WI38 (cell line): ENCODE measurements around the gene HLA-F.

Experiments
- H3K4me3 ChIP-seq: 2 replicates; pipeline ENCODE4 v1.5.1; 2011; ENCODE audit warnings: low read depth, mild to moderate bottlenecking, control low read depth, low read length
- CTCF ChIP-seq: IDR thresholded peaks from 2 replicates; pipeline ENCODE4 v1.5.1; 2012; ENCODE audit warnings: low read depth, mild to moderate bottlenecking, control low read depth, low read length

Gene HLA-F

DNA sequence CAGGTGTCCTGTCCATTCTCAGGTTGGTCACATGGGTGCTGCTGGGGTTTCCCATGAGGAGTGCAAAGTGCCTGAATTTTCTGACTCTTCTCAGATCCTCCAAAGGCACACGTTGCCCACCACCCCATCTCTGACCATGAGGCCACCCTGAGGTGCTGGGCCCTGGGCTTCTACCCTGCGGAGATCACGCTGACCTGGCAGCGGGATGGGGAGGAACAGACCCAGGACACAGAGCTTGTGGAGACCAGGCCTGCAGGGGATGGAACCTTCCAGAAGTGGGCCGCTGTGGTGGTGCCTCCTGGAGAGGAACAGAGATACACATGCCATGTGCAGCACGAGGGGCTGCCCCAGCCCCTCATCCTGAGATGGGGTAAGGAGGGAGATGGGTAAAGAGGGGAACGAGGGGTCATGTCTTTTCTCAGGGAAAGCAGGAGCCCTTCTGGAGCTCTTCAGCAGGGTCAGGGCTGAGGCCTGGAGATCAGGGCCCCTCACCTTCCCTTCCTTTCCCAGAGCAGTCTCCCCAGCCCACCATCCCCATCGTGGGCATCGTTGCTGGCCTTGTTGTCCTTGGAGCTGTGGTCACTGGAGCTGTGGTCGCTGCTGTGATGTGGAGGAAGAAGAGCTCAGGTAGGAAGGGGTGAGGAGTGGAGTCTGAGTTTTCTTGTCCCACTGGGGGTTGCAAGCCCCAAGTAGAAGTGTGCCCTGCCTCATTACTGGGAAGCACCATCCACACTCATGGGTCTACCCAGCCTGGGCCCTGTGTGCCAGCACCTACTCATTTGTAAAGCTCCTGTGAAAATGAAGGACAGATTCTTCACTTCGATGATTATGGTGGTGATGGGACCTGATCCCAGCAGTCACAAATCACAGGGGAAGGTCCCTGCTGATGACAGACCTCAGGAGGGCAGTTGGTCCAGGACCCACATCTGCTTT lies 2.0 kb downstream of the HLA-F start:
- no peak for TF ChIP-seq CTCF

DNA sequence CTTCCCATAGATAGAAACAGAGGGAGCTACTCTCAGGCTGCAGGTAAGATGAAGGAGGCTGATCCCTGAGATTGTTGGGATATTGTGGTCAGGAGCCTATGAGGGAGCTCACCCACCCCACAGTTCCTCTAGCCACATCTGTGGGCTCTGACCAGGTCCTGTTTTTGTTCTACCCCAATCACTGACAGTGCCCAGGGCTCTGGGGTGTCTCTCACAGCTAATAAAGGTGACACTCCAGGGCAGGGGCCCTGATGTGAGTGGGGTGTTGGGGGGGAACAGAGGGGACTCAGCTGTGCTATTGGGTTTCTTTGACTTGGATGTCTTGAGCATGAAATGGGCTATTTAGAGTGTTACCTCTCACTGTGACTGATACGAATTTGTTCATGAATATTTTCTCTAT lies 2.8 kb downstream of the HLA-F start:
- no peak overlapping the region for H3K4me3 ChIP-seq
- no peak for TF ChIP-seq CTCF

More for the DNA sequence above, 2.0 kb downstream of the HLA-F start:
- H3K4me3 ChIP-seq, result no peak overlapping the region

DNA sequence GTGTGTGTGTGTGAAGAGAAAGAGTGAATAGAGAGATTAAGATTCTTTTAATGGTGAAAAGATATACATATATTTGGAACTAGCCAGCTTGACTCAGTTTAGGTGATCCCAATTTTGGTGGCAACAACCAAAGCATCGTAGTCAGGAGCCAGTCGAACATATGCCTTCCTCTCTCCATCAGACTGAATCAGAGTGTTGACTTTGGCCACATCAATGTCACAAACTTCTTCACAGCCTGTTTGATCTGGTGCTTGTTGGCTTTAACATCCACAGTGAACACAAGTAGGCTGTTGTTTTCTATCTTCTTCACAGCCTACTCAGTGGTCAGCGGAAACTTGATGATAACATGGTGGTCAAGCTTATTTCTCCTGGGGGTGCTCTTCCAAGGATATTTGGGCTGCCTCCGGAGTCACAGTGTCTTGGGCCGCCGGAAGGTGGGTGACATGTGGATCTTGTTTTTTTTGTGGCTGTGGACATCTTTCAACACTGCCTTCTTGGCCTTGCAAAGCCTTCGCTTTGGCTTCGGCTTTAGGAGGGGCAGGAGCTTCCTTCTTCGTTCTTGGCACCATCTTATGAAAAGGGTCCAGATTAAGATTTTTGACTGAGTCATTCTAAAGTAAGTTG lies 3.4 kb downstream of the HLA-F start:
- no peak for TF ChIP-seq CTCF
- no peak overlapping the region for H3K4me3 ChIP-seq

DNA sequence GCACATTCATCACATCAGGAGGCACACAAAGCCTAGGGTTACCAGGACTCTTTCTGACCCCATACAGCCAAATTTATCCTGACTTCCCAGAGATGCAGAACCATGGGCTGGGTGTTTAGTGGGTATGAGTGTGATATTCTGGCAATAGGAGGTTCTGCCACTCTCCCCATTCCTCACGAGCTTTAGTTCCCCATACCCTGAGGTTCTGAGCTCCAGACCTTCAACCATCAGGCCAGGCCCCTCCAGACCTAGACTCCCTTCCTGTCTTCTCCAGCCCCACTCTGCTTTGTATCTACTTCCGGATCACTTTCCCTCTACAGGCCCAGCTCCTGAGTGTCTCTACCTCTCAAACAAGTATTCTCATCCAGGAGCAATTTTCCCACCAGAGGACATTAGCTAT lies 4.4 kb downstream of the HLA-F start:
- no peak for TF ChIP-seq CTCF
- H3K4me3 ChIP-seq, result no peak overlapping the region

GRCh38 chr6:29728173-29728874 lies 5.1 kb downstream of the HLA-F start:
- TF ChIP-seq CTCF, result no peak
- H3K4me3 ChIP-seq, result no peak overlapping the region

DNA sequence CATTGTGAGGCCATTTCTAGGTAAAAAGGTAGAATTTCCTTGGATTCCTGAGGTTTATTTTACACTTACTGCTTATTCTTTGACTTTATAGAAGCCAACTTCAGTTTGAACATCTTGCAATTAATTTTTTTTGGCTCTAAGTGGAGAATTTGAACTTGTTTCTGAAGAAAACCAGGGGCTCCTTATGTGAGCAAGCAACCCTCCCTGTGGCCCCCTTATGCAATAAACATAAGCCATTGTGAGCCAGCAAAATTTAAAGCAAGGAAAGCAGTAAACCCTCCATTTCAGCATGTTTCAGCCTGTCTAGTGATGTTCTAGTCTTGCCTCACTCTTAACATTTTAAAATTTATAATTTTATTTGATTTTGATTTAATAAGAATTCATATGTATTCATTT lies 5.6 kb downstream of the HLA-F start:
- TF ChIP-seq CTCF, result no peak
- no peak overlapping the region for H3K4me3 ChIP-seq
